HCT116 (cell line): Measurements from ENCODE around the gene CRISPLD2. TPM values are rescaled to one million over a fixed set of nuclear protein-coding genes. Genes with fewer than 3 reads are reported as not detected.

Experiments
- ATAC-seq: fragments of 200-7000 bp; cut with Tn5 transposase; 2 replicates; pipeline ENCODE4 v1.9.1; 2020; ENCODE audit warnings: mild to moderate bottlenecking, moderate library complexity
- BruUV-seq: library from RNA; stranded (reverse); fragments of 400-500 nt; replicated peaks from 2 replicates; lab custom pipeline; 2021; lab: Mats Ljungman, UMichigan
- CTCF ChIA-PET: fragments of 300-600 bp; sonication (Branson Sonifier 250); formaldehyde crosslinking; loops from one replicate; lab custom pipeline; 2021; ENCODE audit warnings: antibody characterized with exemption; lab: Charles Lee
- POLR2A ChIA-PET: fragments of 300-600, 350-600 bp; sonication (Branson Sonifier 250); formaldehyde crosslinking; loops from one replicate; lab custom pipeline; 2021; ENCODE audit warnings: antibody characterized with exemption; lab: Charles Lee
- RAD21 ChIA-PET, 2 experiments: fragments of 300-600 bp; sonication (Branson Sonifier 250); formaldehyde crosslinking; loops; one replicate each; lab custom pipeline; 2023; ENCODE audit warnings: low total read pairs in 2 of 2; ENCODE audit not compliant: uncharacterized antibody in 2 of 2, unreplicated experiment in 2 of 2, low non-redundant PET in 1 of 2; lab: Charles Lee
- DNase-seq: peaks from one replicate; pipeline ENCODE4 v3.0.0-alpha.2; 2010; ENCODE audit warnings: low read depth, low spot score
- H2AFZ ChIP-seq: fragments of 200-600 bp; shearing (Covaris generic), sonication (generic); 2 replicates; pipeline ENCODE4 v1.6.1; 2017; ENCODE audit warnings: low read depth, mixed run types, mixed read lengths, antibody characterized with exemption, low read length; ENCODE audit not compliant: poor library complexity, severe bottlenecking
- H3K27ac ChIP-seq: 2 replicates; pipeline ENCODE4 v1.5.1; 2012; ENCODE audit warnings: low read depth, low read length
- H3K27me3 ChIP-seq: fragments of 200-600 bp; sonication (generic); 2 replicates; pipeline ENCODE4 v1.6.1; 2016; ENCODE audit warnings: mixed run types, low read length, mixed read lengths; ENCODE audit not compliant: insufficient read depth
- H3K36me3 ChIP-seq, 2 experiments: fragments of 200-500 bp in 1 of 2; fragments of 200-600 bp in 1 of 2; sonication (Bioruptor generic) in 1 of 2; sonication (generic) in 1 of 2; 2 replicates each; pipeline versions ENCODE4 v1.5.1 to v1.6.1; 2014 to 2016; ENCODE audit warnings: low read length in 2 of 2, inconsistent platforms in 1 of 2, mixed read lengths in 1 of 2, mixed run types in 1 of 2; ENCODE audit not compliant: insufficient read depth in 2 of 2, control insufficient read depth in 1 of 2
- H3K4me1 ChIP-seq, 2 experiments: fragments of 200-600 bp in 1 of 2; sonication (generic) in 1 of 2; 2 replicates each; pipeline versions ENCODE4 v1.5.1 to v1.6.1; 2012 to 2017; ENCODE audit warnings: low read length in 2 of 2, inconsistent platforms in 1 of 2, mild to moderate bottlenecking in 1 of 2, mixed read lengths in 1 of 2, mixed run types in 1 of 2, moderate library complexity in 1 of 2; ENCODE audit not compliant: insufficient read depth in 2 of 2, control insufficient read depth in 1 of 2
- H3K4me2 ChIP-seq: fragments of 200-600 bp; sonication (generic); 2 replicates; pipeline ENCODE4 v1.6.1; 2017; ENCODE audit warnings: mixed run types, low read length, mixed read lengths
- H3K4me3 ChIP-seq, 2 experiments: fragments of 200-600 bp in 1 of 2; sonication (generic) in 1 of 2; replicated peaks in 1 of 2; 2 replicates each; pipeline ENCODE4 v1.5.1; 2011 to 2016; ENCODE audit warnings: low read length in 2 of 2, control low read depth in 1 of 2, low read depth in 1 of 2, mild to moderate bottlenecking in 1 of 2, mixed read lengths in 1 of 2, mixed run types in 1 of 2
- H3K79me2 ChIP-seq: fragments of 200-600 bp; sonication (generic); 2 replicates; pipeline ENCODE4 v1.6.1; 2017; ENCODE audit warnings: mild to moderate bottlenecking, mixed run types, low read length, moderate library complexity, mixed read lengths; ENCODE audit not compliant: insufficient read depth
- H3K9ac ChIP-seq: fragments of 200-600 bp; sonication (generic); 2 replicates; pipeline ENCODE4 v1.6.1; 2016; ENCODE audit warnings: low read length, mixed read lengths
- H3K9me2 ChIP-seq: fragments of 200-600 bp; sonication (generic), shearing (Covaris generic); 2 replicates; pipeline ENCODE4 v1.6.1; 2017; ENCODE audit warnings: mixed run types, mild to moderate bottlenecking, moderate library complexity; ENCODE audit not compliant: insufficient read depth
- H3K9me3 ChIP-seq, 2 experiments: fragments of 200-500 bp in 1 of 2; fragments of 200-600 bp in 1 of 2; sonication (Bioruptor generic) in 1 of 2; sonication (generic) in 1 of 2; 2 replicates each; pipeline ENCODE4 v1.6.1; 2014 to 2017; ENCODE audit warnings: low read length in 2 of 2, mixed read lengths in 2 of 2, inconsistent platforms in 1 of 2, low read depth in 1 of 2, mild to moderate bottlenecking in 1 of 2, mixed run types in 1 of 2, moderate library complexity in 1 of 2; ENCODE audit not compliant: control insufficient read depth in 1 of 2, insufficient read depth in 1 of 2
- H4K20me1 ChIP-seq: fragments of 200-600 bp; sonication (generic), shearing (Covaris generic); 2 replicates; pipeline ENCODE4 v1.6.1; 2017; ENCODE audit warnings: mixed run types, mild to moderate bottlenecking, moderate library complexity; ENCODE audit not compliant: insufficient read depth
- CBX3 ChIP-seq: IDR thresholded peaks from 2 replicates; pipeline ENCODE4 v1.6.1; 2012; ENCODE audit warnings: low read depth
- CEBPB ChIP-seq: IDR thresholded peaks from 2 replicates; pipeline ENCODE4 v1.6.1; 2012; ENCODE audit warnings: low read depth
- ELF1 ChIP-seq: IDR thresholded peaks from 2 replicates; pipeline ENCODE4 v1.6.1; 2012; ENCODE audit warnings: low read depth, borderline replicate concordance
- FOSL1 ChIP-seq: IDR thresholded peaks from 2 replicates; pipeline ENCODE4 v1.6.1; 2012; ENCODE audit warnings: low read depth
- JUND ChIP-seq: IDR thresholded peaks from 2 replicates; pipeline ENCODE4 v1.6.1; 2012
- SP1 ChIP-seq: IDR thresholded peaks from 2 replicates; pipeline ENCODE4 v1.6.1; 2012; ENCODE audit warnings: low read depth
- SRF ChIP-seq: IDR thresholded peaks from 2 replicates; pipeline ENCODE4 v1.6.1; 2012; ENCODE audit warnings: low read depth
- ZFX ChIP-seq: fragments of 450-650 bp; IDR thresholded peaks from 2 replicates; pipeline ENCODE4 v1.6.1; 2017
- ZNF274 ChIP-seq: fragments of 200-500 bp; sonication (Bioruptor generic); IDR thresholded peaks from 2 replicates; pipeline ENCODE4 v1.6.1; 2014; ENCODE audit warnings: mild to moderate bottlenecking, low read depth, low read length, inconsistent platforms
- intact Hi-C: fragments of 100-400 bp; cut with micrococcal nuclease; formaldehyde crosslinking; loops from 2 replicates; pipeline ENCODE4 v1.10.0; 2022
- total RNA-seq: library from RNA; stranded (reverse); gene quantifications from one replicate; pipeline ENCODE4 v1.2.1, GENCODE V29; 2021; ENCODE audit not compliant: unreplicated experiment
- TF ChIP-seq, protein P1 (sequence below), 3 experiments: fragments of 200-600 bp in 1 of 3; sonication (generic) in 1 of 3; IDR thresholded peaks in 2 of 3; conservative IDR thresholded peaks in 1 of 3; 2 replicates each; pipeline ENCODE4 v1.5.1; 2012 to 2017; ENCODE audit warnings: low read depth in 2 of 3, low read length in 2 of 3, antibody characterized with exemption in 1 of 3, borderline replicate concordance in 1 of 3, control low read depth in 1 of 3, mild to moderate bottlenecking in 1 of 3, mixed read lengths in 1 of 3, mixed run types in 1 of 3, moderate library complexity in 1 of 3; ENCODE audit not compliant: insufficient read depth in 1 of 3
- TF ChIP-seq, protein P2 (sequence below): IDR thresholded peaks from 2 replicates; pipeline ENCODE4 v1.6.1; 2012
- TF ChIP-seq, protein P3 (sequence below): IDR thresholded peaks from 2 replicates; pipeline ENCODE4 v1.6.1; 2012; ENCODE audit warnings: low read depth
- TF ChIP-seq, protein P4 (sequence below): IDR thresholded peaks from 2 replicates; pipeline ENCODE4 v1.6.1; 2012

CRISPLD2 gene
- total RNA-seq, 1 experiment from 2014 or later, result 4.6 TPM

DNA sequence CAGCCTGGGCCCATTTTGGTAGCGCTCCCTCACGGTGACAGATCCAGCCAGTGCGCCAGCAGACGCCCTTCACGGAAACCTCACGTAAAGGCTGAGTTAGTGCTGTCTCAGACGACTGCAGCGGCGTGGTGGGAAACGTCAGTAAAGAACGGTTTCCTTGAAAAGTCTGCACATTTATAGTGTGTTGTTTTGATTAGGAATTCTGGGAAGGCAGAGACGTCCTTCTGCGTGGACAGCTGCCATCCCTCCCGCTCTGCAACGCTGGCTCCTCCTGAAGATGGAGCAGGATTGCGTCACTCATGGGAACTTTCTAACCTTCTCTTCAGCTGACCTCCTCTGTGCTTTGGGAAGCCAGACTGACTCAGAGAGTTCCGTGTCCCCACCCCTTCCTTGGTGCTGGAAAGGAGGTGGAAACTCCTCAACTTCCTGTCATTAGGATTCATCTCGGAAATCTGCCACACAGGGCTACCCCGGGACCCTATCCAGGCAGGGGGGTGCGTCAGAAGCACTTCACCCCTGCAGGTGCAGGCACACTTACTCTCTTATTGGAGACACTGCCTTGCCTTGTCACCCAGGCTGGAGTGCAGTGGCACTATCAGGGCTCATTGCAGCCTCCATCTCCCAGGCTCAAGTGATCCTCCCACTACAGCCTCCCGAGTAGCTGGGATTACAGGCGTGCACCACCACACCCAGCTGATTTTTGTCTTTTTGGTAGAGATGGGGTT lies 24.3 kb upstream of the CRISPLD2 start:
- H3K27me3 ChIP-seq, result no peaks in the 10 kb centered on the region
- intact Hi-C loops, result no loop called here
- no peaks in the 10 kb centered on the region for H3K9me2 ChIP-seq
- no peak overlapping the region for H3K27ac ChIP-seq
- H3K4me2 ChIP-seq, result no peak overlapping the region
- no peak overlapping the region for H3K9ac ChIP-seq
- H3K9me3 ChIP-seq, result peaks cover 0 to 1% of the 10 kb centered on the region in 2 experiments; a peak in 1 of 4 replicates
- H2AFZ ChIP-seq, result no peak overlapping the region
- BruUV-seq, result no TSS peak
- no peaks in the 10 kb centered on the region for H3K79me2 ChIP-seq
- peak; percentile 69 for TF ChIP-seq CEBPB
- TF ChIP-seq, protein P1, sequence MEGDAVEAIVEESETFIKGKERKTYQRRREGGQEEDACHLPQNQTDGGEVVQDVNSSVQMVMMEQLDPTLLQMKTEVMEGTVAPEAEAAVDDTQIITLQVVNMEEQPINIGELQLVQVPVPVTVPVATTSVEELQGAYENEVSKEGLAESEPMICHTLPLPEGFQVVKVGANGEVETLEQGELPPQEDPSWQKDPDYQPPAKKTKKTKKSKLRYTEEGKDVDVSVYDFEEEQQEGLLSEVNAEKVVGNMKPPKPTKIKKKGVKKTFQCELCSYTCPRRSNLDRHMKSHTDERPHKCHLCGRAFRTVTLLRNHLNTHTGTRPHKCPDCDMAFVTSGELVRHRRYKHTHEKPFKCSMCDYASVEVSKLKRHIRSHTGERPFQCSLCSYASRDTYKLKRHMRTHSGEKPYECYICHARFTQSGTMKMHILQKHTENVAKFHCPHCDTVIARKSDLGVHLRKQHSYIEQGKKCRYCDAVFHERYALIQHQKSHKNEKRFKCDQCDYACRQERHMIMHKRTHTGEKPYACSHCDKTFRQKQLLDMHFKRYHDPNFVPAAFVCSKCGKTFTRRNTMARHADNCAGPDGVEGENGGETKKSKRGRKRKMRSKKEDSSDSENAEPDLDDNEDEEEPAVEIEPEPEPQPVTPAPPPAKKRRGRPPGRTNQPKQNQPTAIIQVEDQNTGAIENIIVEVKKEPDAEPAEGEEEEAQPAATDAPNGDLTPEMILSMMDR (IDR thresholded peaks at IDR 0.05 in 2 of 3, conservative IDR thresholded peaks at IDR 0.05 in 1 of 3; ENCODE audit: borderline replicate concordance in 1 of 3, insufficient read depth in 1 of 3, low read depth in 2 of 3, low read length in 2 of 3), result no peak
- no peak overlapping the region for H3K4me3 ChIP-seq
- 0 out of 2 replicates have a peak, but pooled peaks have one; percentile 20 for ATAC-seq
- no peaks in the 10 kb centered on the region for H3K36me3 ChIP-seq
- ChIA-PET RAD21 (no interaction called here), CTCF (interaction anchor here (1.0 kb wide), 1 partner anchor 57 kb away, joined by 3 read pairs; no protein-coding TSS in a partner anchor), POLR2A (no interaction called here)
- peaks cover 0 to 3% of the 10 kb centered on the region in 2 experiments; a peak in 1 of 4 replicates for H3K4me1 ChIP-seq
- DNase-seq, result no peak
- H4K20me1 ChIP-seq, result no peaks in the 10 kb centered on the region

DNA sequence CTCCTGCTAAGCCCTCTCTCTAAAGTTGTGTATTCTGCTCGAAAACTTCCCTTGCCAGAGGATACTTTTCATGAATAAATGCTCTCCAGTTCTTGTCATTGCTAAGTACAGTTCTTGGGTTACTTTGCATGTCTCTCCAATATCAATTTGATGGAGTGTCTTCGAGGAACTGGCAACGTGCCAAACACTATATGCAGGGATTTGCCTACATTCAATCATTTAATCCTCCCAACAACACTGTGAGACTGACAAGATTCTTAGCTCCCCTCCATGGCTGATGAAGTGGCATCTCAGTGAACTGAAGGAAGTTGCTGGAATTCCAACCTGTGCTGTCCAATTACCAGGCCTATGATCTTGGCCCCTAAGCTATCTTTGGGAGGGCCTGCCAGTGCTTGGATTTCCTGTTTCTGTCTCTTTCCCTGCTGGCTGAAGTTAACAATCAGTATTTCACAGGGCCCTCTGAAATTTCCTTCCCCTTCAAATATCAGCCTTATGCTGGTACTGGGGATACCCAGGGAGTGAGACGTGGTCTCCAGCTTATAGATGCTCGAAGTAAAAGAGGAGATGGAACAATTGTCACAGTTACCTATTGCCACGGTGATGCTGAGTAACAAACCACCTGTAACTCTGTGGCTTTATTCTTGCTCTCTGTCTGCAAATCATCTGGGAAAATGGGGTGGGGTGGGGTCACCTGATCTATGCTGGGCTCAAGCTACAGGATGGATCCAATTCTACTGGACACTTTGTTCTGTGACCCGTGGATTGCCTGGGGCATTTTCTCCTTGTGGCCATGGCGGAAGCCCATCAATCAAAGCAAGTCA lies 19.4 kb upstream of the CRISPLD2 start:
- BruUV-seq, result no TSS peak
- ChIA-PET POLR2A (no interaction called here), RAD21 (no interaction called here), CTCF (no interaction called here)
- no peaks in the 10 kb centered on the region for H3K9me2 ChIP-seq
- no peaks in the 10 kb centered on the region for H3K79me2 ChIP-seq
- DNase-seq, result no peak
- intact Hi-C loops, result no loop called here
- H3K4me1 ChIP-seq, result peaks cover 5 to 13% of the 10 kb centered on the region in 2 experiments; a peak in 3 of 4 replicates
- ATAC-seq, result no peak
- no peak overlapping the region for H2AFZ ChIP-seq
- no peak overlapping the region for H3K9ac ChIP-seq
- H3K4me2 ChIP-seq, result no peak overlapping the region
- H4K20me1 ChIP-seq, result no peaks in the 10 kb centered on the region
- H3K9me3 ChIP-seq, result peaks cover 0 to 8% of the 10 kb centered on the region in 2 experiments; a peak in 1 of 4 replicates
- H3K36me3 ChIP-seq, result no peaks in the 10 kb centered on the region
- H3K27ac ChIP-seq, result no peak overlapping the region
- no peaks in the 10 kb centered on the region for H3K27me3 ChIP-seq
- no peak overlapping the region for H3K4me3 ChIP-seq
- TF ChIP-seq, protein P2, sequence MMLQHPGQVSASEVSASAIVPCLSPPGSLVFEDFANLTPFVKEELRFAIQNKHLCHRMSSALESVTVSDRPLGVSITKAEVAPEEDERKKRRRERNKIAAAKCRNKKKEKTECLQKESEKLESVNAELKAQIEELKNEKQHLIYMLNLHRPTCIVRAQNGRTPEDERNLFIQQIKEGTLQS, result no peak
- no peak for TF ChIP-seq ZFX
- no peak for TF ChIP-seq ZNF274
- TF ChIP-seq, protein P3, sequence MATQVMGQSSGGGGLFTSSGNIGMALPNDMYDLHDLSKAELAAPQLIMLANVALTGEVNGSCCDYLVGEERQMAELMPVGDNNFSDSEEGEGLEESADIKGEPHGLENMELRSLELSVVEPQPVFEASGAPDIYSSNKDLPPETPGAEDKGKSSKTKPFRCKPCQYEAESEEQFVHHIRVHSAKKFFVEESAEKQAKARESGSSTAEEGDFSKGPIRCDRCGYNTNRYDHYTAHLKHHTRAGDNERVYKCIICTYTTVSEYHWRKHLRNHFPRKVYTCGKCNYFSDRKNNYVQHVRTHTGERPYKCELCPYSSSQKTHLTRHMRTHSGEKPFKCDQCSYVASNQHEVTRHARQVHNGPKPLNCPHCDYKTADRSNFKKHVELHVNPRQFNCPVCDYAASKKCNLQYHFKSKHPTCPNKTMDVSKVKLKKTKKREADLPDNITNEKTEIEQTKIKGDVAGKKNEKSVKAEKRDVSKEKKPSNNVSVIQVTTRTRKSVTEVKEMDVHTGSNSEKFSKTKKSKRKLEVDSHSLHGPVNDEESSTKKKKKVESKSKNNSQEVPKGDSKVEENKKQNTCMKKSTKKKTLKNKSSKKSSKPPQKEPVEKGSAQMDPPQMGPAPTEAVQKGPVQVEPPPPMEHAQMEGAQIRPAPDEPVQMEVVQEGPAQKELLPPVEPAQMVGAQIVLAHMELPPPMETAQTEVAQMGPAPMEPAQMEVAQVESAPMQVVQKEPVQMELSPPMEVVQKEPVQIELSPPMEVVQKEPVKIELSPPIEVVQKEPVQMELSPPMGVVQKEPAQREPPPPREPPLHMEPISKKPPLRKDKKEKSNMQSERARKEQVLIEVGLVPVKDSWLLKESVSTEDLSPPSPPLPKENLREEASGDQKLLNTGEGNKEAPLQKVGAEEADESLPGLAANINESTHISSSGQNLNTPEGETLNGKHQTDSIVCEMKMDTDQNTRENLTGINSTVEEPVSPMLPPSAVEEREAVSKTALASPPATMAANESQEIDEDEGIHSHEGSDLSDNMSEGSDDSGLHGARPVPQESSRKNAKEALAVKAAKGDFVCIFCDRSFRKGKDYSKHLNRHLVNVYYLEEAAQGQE, result no peak
- no peak for TF ChIP-seq SRF
- TF ChIP-seq ELF1, result no peak
- no peak for TF ChIP-seq CBX3
- TF ChIP-seq FOSL1, result no peak
- TF ChIP-seq, protein P4, sequence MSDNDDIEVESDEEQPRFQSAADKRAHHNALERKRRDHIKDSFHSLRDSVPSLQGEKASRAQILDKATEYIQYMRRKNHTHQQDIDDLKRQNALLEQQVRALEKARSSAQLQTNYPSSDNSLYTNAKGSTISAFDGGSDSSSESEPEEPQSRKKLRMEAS, result no peak
- no peak for TF ChIP-seq JUND
- no peak for TF ChIP-seq SP1
